Liver (tissue), 9 donors: ENCODE data around the gene RASGRF1. TPM values are rescaled to one million over a fixed set of nuclear protein-coding genes. Genes with fewer than 3 reads are reported as not detected.
A peak's percentile ranks its signal among the peaks of the same experiment; 100 is the strongest.

ENCODE experiments used
- DNase-seq: peaks from one replicate; pipeline ENCODE4 v3.0.0-alpha.2; 2017; ENCODE audit warnings: low spot score
- H3K27ac ChIP-seq, 2 donors: one replicate each; pipeline ENCODE4 v1.7.0; 2013; ENCODE audit warnings: inconsistent platforms in 2 of 2, low read length in 2 of 2, control low read depth in 1 of 2, low read depth in 1 of 2, mild to moderate bottlenecking in 1 of 2
- H3K27me3 ChIP-seq, 4 donors: one replicate each; pipeline versions ENCODE4 v1.6.1 to v1.7.0; 2013; ENCODE audit warnings: low read length in 3 of 4, inconsistent platforms in 1 of 4, mild to moderate bottlenecking in 1 of 4, moderate library complexity in 1 of 4; ENCODE audit not compliant: control insufficient read depth in 4 of 4, insufficient read depth in 4 of 4
- H3K36me3 ChIP-seq, 4 donors: one replicate each; pipeline versions ENCODE4 v1.6.1 to v1.7.0; 2013; ENCODE audit warnings: low read length in 3 of 4, mild to moderate bottlenecking in 3 of 4, low read depth in 1 of 4, moderate library complexity in 1 of 4; ENCODE audit not compliant: control insufficient read depth in 4 of 4, insufficient read depth in 3 of 4
- H3K4me1 ChIP-seq, 4 donors: one replicate each; pipeline versions ENCODE4 v1.6.1 to v1.7.0; 2013; ENCODE audit warnings: low read length in 3 of 4, mild to moderate bottlenecking in 3 of 4, moderate library complexity in 1 of 4; ENCODE audit not compliant: control insufficient read depth in 4 of 4, insufficient read depth in 4 of 4
- H3K4me3 ChIP-seq, 3 donors: one replicate each; pipeline versions ENCODE4 v1.6.1 to v1.7.0; 2013; ENCODE audit warnings: low read length in 3 of 3, control low read depth in 1 of 3, low read depth in 1 of 3, mild to moderate bottlenecking in 1 of 3
- H3K9ac ChIP-seq, 2 donors: one replicate each; pipeline ENCODE4 v1.7.0; 2013; ENCODE audit warnings: low read length in 2 of 2, mild to moderate bottlenecking in 2 of 2, moderate library complexity in 2 of 2, control low read depth in 1 of 2, low read depth in 1 of 2
- H3K9me3 ChIP-seq, 4 donors: one replicate each; pipeline versions ENCODE4 v1.6.1 to v1.7.0; 2013; ENCODE audit warnings: low read length in 3 of 4; ENCODE audit not compliant: control insufficient read depth in 4 of 4
- ATF3 ChIP-seq: IDR thresholded peaks from 2 replicates; pipeline ENCODE4 v1.6.1; 2016; ENCODE audit warnings: antibody characterized with exemption
- CTCF ChIP-seq: fragments of 150-350 bp; IDR thresholded peaks from 2 replicates; pipeline ENCODE4 v1.5.1; 2017; ENCODE audit warnings: improper control_type of control experiment, low read depth, low read length; ENCODE audit not compliant: missing input control
- EGR1 ChIP-seq, 2 donors: IDR thresholded peaks; 2 replicates each; pipeline ENCODE4 v1.6.1; 2016 to 2018; ENCODE audit warnings: antibody characterized with exemption in 2 of 2, low read depth in 2 of 2
- FOXA1 ChIP-seq: IDR thresholded peaks from 2 replicates; pipeline ENCODE4 v1.6.1; 2016; ENCODE audit warnings: antibody characterized with exemption
- GABPA ChIP-seq, 2 donors: IDR thresholded peaks in 1 of 2; conservative IDR thresholded peaks in 1 of 2; 2 replicates each; pipeline ENCODE4 v1.6.1; 2016; ENCODE audit warnings: antibody characterized with exemption in 2 of 2, mild to moderate bottlenecking in 1 of 2, moderate library complexity in 1 of 2
- HNF4A ChIP-seq, 2 donors: conservative IDR thresholded peaks; 2 replicates each; pipeline ENCODE4 v1.6.1; 2016; ENCODE audit warnings: antibody characterized with exemption in 2 of 2, mild to moderate bottlenecking in 2 of 2
- HNF4G ChIP-seq: IDR thresholded peaks from 2 replicates; pipeline ENCODE4 v1.6.1; 2016; ENCODE audit warnings: antibody characterized with exemption
- JUND ChIP-seq, 2 donors: IDR thresholded peaks; 2 replicates each; pipeline ENCODE4 v1.6.1; 2016; ENCODE audit warnings: antibody characterized with exemption in 2 of 2
- NR2F2 ChIP-seq: IDR thresholded peaks from 2 replicates; pipeline ENCODE4 v1.6.1; 2016; ENCODE audit warnings: antibody characterized with exemption
- RAD21 ChIP-seq, 2 donors: IDR thresholded peaks; 2 replicates each; pipeline ENCODE4 v1.6.1; 2016; ENCODE audit warnings: antibody characterized with exemption in 2 of 2, mild to moderate bottlenecking in 2 of 2
- REST ChIP-seq: IDR thresholded peaks from 2 replicates; pipeline ENCODE4 v1.6.1; 2016; ENCODE audit warnings: antibody characterized with exemption, mild to moderate bottlenecking
- RXRA ChIP-seq, 2 donors: IDR thresholded peaks; 2 replicates each; pipeline ENCODE4 v1.6.1; 2017 to 2018; ENCODE audit warnings: antibody characterized with exemption in 2 of 2, mild to moderate bottlenecking in 1 of 2
- TAF1 ChIP-seq: conservative IDR thresholded peaks from 2 replicates; pipeline ENCODE4 v1.6.1; 2016; ENCODE audit warnings: antibody characterized with exemption, mild to moderate bottlenecking
- YY1 ChIP-seq: IDR thresholded peaks from 2 replicates; pipeline ENCODE4 v1.6.1; 2016; ENCODE audit warnings: antibody characterized with exemption, mild to moderate bottlenecking
- WGBS: extraction: QIAGEN DNeasy Blood & Tissue Kit; methylation state at CpG from one replicate; pipeline ENCODE4 v1.1.7; 2013; 5-methylcytosine and 5-hydroxymethylcytosine counted together
- polyA plus RNA-seq, 2 donors: library from polyadenylated mRNA; stranded (reverse) in 1 of 2; unstranded in 1 of 2; fragments of 200-250 nt in 1 of 2; fragments of >200 nt in 1 of 2; fragmentation: Nextera tagmentation in 1 of 2; extraction: Ambion mirVana in 1 of 2; gene quantifications; one replicate each; pipeline versions ENCODE4 v1.2.1 to v1.2.3, GENCODE V29; 2013 to 2015
- total RNA-seq, 2 donors: library from RNA; depleted of rRNA; stranded (reverse); fragments of >200 nt; gene quantifications; one replicate each; pipeline ENCODE4 v1.2.3, GENCODE V29; 2014
- TF ChIP-seq, protein P1 (sequence below): IDR thresholded peaks from 2 replicates; pipeline ENCODE4 v1.6.1; 2016; ENCODE audit warnings: antibody characterized with exemption
- TF ChIP-seq, protein P2 (sequence below): IDR thresholded peaks from 2 replicates; pipeline ENCODE4 v1.6.1; 2016; ENCODE audit warnings: antibody characterized with exemption
- donor health status: healthy.
- donor health status: healthy.
- donor health status: healthy.
- donor health status: healthy.
- donor health status: healthy.

RASGRF1 gene
- total and polyA plus RNA-seq, 4 donors = 0.28 TPM; not detected in 3

GRCh38 chr15:78943692-78944091, 146.9 kb downstream of the RASGRF1 start:
- Histone ChIP-seq H3K36me3 (no peaks in the 10 kb centered on the region), H3K9me3 (no peaks in the 10 kb centered on the region), H3K4me3 (peak overlapping the region in 2 of 3 donors; percentile 64 to 81), H3K4me1 (peaks cover 0 to 23% (median 7%) of the 10 kb centered on the region in 4 donors), H3K9ac (peak overlapping the region in 1 of 2 donors; percentile 47), H3K27me3 (no peaks in the 10 kb centered on the region), H3K27ac (peak overlapping the region; percentile 83 to 90)
- WGBS = 57% methylated on average over 7 of the region's 7 CpGs
- DNase-seq = no peak
- TF ChIP-seq REST (no peak), CTCF (no peak), EGR1 (IDR thresholded peaks at IDR 0.05; ENCODE audit: low read depth in 2 of 2) (no peak), HNF4G (no peak)

DNA sequence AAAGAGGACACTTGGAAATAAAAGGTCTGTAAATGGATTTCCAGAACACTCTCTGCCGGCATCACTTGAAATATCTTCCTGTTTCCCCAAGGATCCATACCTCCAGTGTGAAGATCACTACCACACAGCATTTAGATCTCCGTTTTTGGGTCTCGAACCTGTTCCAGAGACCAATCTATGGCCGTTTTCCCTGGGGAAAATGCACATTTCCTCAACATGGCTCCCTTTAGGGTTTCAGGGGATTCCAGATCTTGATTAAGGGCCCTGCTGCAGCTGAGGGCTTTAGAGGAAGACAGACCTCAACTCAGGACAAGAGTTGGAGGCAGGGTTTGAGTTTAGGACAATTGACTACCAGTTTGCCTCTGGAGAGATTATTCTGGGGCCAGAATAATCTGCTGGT, 147.8 kb downstream of the RASGRF1 start:
- Histone ChIP-seq H3K4me1 (peaks cover 0 to 23% (median 6%) of the 10 kb centered on the region in 4 donors), H3K36me3 (peaks cover 0 to 3% (median 0%) of the 10 kb centered on the region in 4 donors), H3K4me3 (no peak overlapping the region), H3K27me3 (no peaks in the 10 kb centered on the region), H3K9me3 (no peaks in the 10 kb centered on the region), H3K9ac (no peak overlapping the region), H3K27ac (no peak overlapping the region)
- DNase-seq = no peak
- 96% methylated on average over 4 of the region's 4 CpGs for WGBS
- TF ChIP-seq NR2F2 (no peak), RXRA (IDR thresholded peaks at IDR 0.05) (no peak), TAF1 (no peak), FOXA1 (no peak), YY1 (no peak), ATF3 (no peak), RAD21 (IDR thresholded peaks at IDR 0.05) (no peak), CTCF (no peak), HNF4A (conservative IDR thresholded peaks at IDR 0.05) (no peak), GABPA (IDR thresholded peaks at IDR 0.05 in 1 of 2, conservative IDR thresholded peaks at IDR 0.05 in 1 of 2) (no peak), REST (no peak), JUND (IDR thresholded peaks at IDR 0.05) (no peak), HNF4G (no peak)
- TF ChIP-seq, protein P1, sequence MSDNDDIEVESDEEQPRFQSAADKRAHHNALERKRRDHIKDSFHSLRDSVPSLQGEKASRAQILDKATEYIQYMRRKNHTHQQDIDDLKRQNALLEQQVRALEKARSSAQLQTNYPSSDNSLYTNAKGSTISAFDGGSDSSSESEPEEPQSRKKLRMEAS = no peak
- TF ChIP-seq, protein P2, sequence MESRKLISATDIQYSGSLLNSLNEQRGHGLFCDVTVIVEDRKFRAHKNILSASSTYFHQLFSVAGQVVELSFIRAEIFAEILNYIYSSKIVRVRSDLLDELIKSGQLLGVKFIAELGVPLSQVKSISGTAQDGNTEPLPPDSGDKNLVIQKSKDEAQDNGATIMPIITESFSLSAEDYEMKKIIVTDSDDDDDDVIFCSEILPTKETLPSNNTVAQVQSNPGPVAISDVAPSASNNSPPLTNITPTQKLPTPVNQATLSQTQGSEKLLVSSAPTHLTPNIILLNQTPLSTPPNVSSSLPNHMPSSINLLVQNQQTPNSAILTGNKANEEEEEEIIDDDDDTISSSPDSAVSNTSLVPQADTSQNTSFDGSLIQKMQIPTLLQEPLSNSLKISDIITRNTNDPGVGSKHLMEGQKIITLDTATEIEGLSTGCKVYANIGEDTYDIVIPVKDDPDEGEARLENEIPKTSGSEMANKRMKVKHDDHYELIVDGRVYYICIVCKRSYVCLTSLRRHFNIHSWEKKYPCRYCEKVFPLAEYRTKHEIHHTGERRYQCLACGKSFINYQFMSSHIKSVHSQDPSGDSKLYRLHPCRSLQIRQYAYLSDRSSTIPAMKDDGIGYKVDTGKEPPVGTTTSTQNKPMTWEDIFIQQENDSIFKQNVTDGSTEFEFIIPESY = no peak
